GM12878 (cell line): ENCODE results near the gene SCN8A. TPM values are rescaled to one million over a fixed set of nuclear protein-coding genes. Genes with fewer than 3 reads are reported as not detected.

Experiments
- ATAC-seq: fragments of 200-7000 bp; cut with Tn5 transposase; 3 replicates; pipeline ENCODE4 v1.9.1; 2020; ENCODE audit warnings: mild to moderate bottlenecking, moderate library complexity
- BruUV-seq: library from RNA; stranded (reverse); fragments of 400-500 nt; replicated peaks from 2 replicates; lab custom pipeline; 2021; lab: Mats Ljungman, UMichigan
- CTCF ChIA-PET: fragments of 300-600 bp; sonication (Branson Sonifier 250); formaldehyde crosslinking; extraction: SDS; loops from one replicate; lab custom pipeline; 2021; ENCODE audit warnings: inconsistent platforms; lab: Yijun Ruan, JAX
- POLR2A ChIA-PET: fragments of 350-600 bp; formaldehyde crosslinking; extraction: SDS; loops from one replicate; lab custom pipeline; 2021; ENCODE audit warnings: inconsistent platforms; lab: Charles Lee
- RAD21 ChIA-PET: fragments of 300-600 bp; sonication (Branson Sonifier 250); formaldehyde crosslinking; loops from one replicate; lab custom pipeline; 2023; ENCODE audit warnings: antibody characterized with exemption; ENCODE audit not compliant: unreplicated experiment; lab: Charles Lee
- SMC1A ChIA-PET: fragments of 300-600 bp; sonication (Branson Sonifier 250); formaldehyde crosslinking; loops from one replicate; lab custom pipeline; 2023; ENCODE audit not compliant: unreplicated experiment, uncharacterized antibody; lab: Charles Lee
- DNase-seq: peaks from one replicate; pipeline ENCODE4 v3.0.0-alpha.2; 2011; ENCODE audit warnings: low read depth, low spot score
- FAIRE-seq: peaks from 3 replicates; lab custom pipeline; 2011; peaks lifted over from hg19 to GRCh38; lab: Jason Lieb, UNC
- H2AFZ ChIP-seq: 2 replicates; pipeline ENCODE4 v1.6.0; 2011; ENCODE audit warnings: low read depth, low read length, control low read depth; ENCODE audit not compliant: control insufficient read depth
- H3K27ac ChIP-seq: 2 replicates; pipeline ENCODE4 v1.5.1; 2011; ENCODE audit warnings: control low read depth; ENCODE audit not compliant: control insufficient read depth, insufficient read depth
- H3K27me3 ChIP-seq, 2 experiments: replicated peaks in 1 of 2; 2 replicates each; pipeline versions ENCODE4 v1.6.0 to v1.6.1; 2011; ENCODE audit warnings: low read length in 1 of 2; ENCODE audit not compliant: control insufficient read depth in 2 of 2, insufficient read depth in 2 of 2
- H3K36me3 ChIP-seq, 2 experiments: 2 replicates each; pipeline ENCODE4 v1.5.1; 2011; ENCODE audit warnings: low read length in 1 of 2; ENCODE audit not compliant: control insufficient read depth in 2 of 2, insufficient read depth in 2 of 2
- H3K4me1 ChIP-seq: 2 replicates; pipeline ENCODE4 v1.6.1; 2011; ENCODE audit warnings: mild to moderate bottlenecking, low read length, moderate library complexity, mixed read lengths; ENCODE audit not compliant: control insufficient read depth, insufficient read depth
- H3K4me2 ChIP-seq: 2 replicates; pipeline ENCODE4 v1.6.0; 2011; ENCODE audit warnings: control low read depth; ENCODE audit not compliant: control insufficient read depth, insufficient read depth
- H3K4me3 ChIP-seq: fragments of 200-600 bp; sonication (generic); 2 replicates; pipeline ENCODE4 v1.5.1; 2016
- H3K79me2 ChIP-seq: 2 replicates; pipeline ENCODE4 v1.6.0; 2011; ENCODE audit warnings: low read length; ENCODE audit not compliant: control insufficient read depth, insufficient read depth
- H3K9ac ChIP-seq: 2 replicates; pipeline ENCODE4 v1.8.0; 2011; ENCODE audit warnings: low read length, control low read depth, mixed read lengths; ENCODE audit not compliant: control insufficient read depth, insufficient read depth
- H3K9me3 ChIP-seq: replicated peaks from 3 replicates; pipeline ENCODE4 v1.5.1; 2011; ENCODE audit warnings: mild to moderate bottlenecking, low read length; ENCODE audit not compliant: control insufficient read depth, insufficient read depth
- H4K20me1 ChIP-seq: 2 replicates; pipeline ENCODE4 v1.6.0; 2011; ENCODE audit not compliant: control insufficient read depth, insufficient read depth
- EGR1 ChIP-seq, 2 experiments: IDR thresholded peaks; 1 replicate in 1 of 2; 2 replicates in 1 of 2; pipeline ENCODE4 v1.6.1; 2011 to 2012; ENCODE audit warnings: low read depth in 2 of 2, low read length in 2 of 2, borderline replicate concordance in 1 of 2, mild to moderate bottlenecking in 1 of 2, moderate library complexity in 1 of 2
- WGBS: methylation state at CpG from one replicate; pipeline ENCODE4 v1.1.6; 2016; ENCODE audit warnings: low lambda C conversion rate; ENCODE audit not compliant: insufficient replicate concordance, insufficient coverage; ENCODE audit errors: missing lambda C conversion rate; 5-methylcytosine and 5-hydroxymethylcytosine counted together
- in situ Hi-C: fragments of 300-500 bp; cut with MboI; formaldehyde crosslinking; loops from 9 replicates; pipeline ENCODE4 v1.14.3; 2018; ENCODE audit warnings: mixed read lengths
- intact Hi-C: fragments of 100-400 bp; cut with micrococcal nuclease; formaldehyde crosslinking; loops from one replicate; pipeline ENCODE4 v1.14.2; 2022; ENCODE audit not compliant: unreplicated experiment
- polyA plus RNA-seq, 11 experiments: library from polyadenylated mRNA; depleted of rRNA in 4 of 11; unstranded in 6 of 11; stranded (reverse) in 5 of 11; fragments of >200 nt; fragmentation: Nextera tagmentation in 4 of 11; fragmentation: Illumina TruSeq in 1 of 11; extraction: Ambion mirVana in 4 of 11; extraction: Trizol in 1 of 11; gene quantifications; 1 replicate in 1 of 11; 2 replicates in 10 of 11; pipeline versions ENCODE4 v1.2.1 to v1.2.3, GENCODE V29; 2011 to 2016; ENCODE audit warnings: inconsistent platforms in 2 of 11, missing spikeins in 2 of 11, low read depth in 1 of 11
- total RNA-seq, 4 experiments: library from RNA; depleted of rRNA in 3 of 4; stranded (reverse); fragments of >200 nt in 3 of 4; fragmentation: Illumina TruSeq in 1 of 4; extraction: Trizol in 1 of 4; gene quantifications; 2 replicates each; pipeline versions ENCODE4 v1.2.1 to v1.2.3, GENCODE V29; 2013 to 2021
- TF ChIP-seq, protein P1 (sequence below): fragments of 450-650 bp; IDR thresholded peaks from 2 replicates; pipeline ENCODE4 v1.6.1; 2016; ENCODE audit warnings: mild to moderate bottlenecking
- TF ChIP-seq, protein P2 (sequence below): IDR thresholded peaks from 2 replicates; pipeline ENCODE4 v1.6.1; 2011; ENCODE audit warnings: low read depth, mild to moderate bottlenecking, low read length, moderate library complexity, borderline replicate concordance; ENCODE audit errors: extremely low read depth

The SCN8A gene
- total and polyA plus RNA-seq, 10 of the 15 experiments (the other 5 are each of a cell fraction or from before 2014, with no cell fraction given), result 0.02 to 0.23 (median 0.06) TPM; not detected in 2

DNA sequence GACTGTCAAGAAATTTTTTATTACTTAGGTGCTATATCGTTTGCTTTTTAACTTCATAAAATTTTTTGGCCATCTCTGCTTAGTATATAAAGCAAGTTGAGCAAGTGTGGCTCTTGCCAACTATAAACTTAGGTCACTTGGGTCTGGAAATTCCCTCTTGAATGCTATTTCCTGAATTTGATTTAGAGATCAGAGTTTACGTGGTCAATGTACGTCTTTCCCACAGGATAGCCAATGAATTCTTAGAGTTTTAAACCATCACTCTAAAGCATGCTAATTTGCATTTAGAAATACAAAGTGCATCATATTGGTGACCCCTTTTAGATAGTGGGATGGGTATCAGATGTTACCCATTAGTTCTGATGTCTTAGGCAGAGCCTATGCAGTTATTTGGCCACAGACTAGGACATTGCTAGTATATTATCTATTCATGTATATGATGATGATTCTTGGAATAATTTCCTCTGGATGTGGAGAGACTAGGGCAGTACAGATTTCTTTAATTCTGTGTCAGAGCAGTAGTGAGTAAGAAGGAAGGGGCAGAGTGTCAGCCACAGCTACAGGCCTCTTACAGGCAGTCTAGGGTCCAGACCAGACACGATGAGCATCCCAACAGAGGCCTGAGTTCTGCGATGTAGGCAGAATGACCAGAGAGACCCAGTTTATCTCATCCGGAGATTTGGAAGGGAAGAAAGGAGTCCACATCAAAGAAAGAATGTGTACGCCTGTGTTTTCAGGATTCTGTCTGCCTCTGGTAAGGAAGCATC, 30.3 kb downstream of the SCN8A start:
- Histone ChIP-seq H3K36me3 (no peaks in the 10 kb centered on the region), H4K20me1 (no peaks in the 10 kb centered on the region), H3K4me1 (no peaks in the 10 kb centered on the region), H3K4me3 (no peak overlapping the region), H3K4me2 (no peak overlapping the region), H3K9me3 (no peaks in the 10 kb centered on the region), H2AFZ (no peak overlapping the region), H3K79me2 (no peaks in the 10 kb centered on the region), H3K9ac (no peak overlapping the region), H3K27ac (no peak overlapping the region), H3K27me3 (0 out of 4 replicates have a peak, but pooled peaks cover 0 to 4% of the 10 kb centered on the region in 2 experiments)
- no peak for TF ChIP-seq EGR1 (IDR thresholded peaks at IDR 0.05; ENCODE audit: borderline replicate concordance in 1 of 2, low read depth in 2 of 2, low read length in 2 of 2)
- in situ Hi-C loops, result no loop called here
- 25% methylated on average over 7 of the region's 7 CpGs for WGBS
- ChIA-PET POLR2A (no interaction called here), RAD21 (no interaction called here), SMC1A (no interaction called here), CTCF (no interaction called here)
- intact Hi-C loops, result no loop called here
- no TSS peak for BruUV-seq
- FAIRE-seq (no peak), DNase-seq (no peak), ATAC-seq (no peak)

DNA sequence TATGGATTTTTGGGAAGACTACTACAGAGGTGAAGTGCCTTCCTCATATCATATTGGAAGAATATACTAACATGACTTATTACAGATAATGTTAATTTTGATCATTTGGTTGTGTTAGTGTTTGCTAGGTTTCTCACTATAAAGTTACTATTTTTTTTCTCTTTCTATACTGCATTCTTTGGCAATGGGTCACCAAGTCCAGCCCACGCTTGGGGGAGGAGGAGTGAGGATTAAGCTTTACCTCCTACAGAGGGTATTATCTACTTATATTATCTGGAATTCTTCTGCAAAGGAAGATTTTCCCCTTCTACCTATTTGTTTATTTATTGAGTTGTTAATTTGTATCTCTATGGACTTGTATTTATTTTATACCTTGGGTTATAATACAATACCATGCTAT, 31.5 kb downstream of the SCN8A start:
- Histone ChIP-seq H3K9me3 (no peaks in the 10 kb centered on the region), H3K4me3 (no peak overlapping the region), H3K36me3 (no peaks in the 10 kb centered on the region), H3K4me1 (no peaks in the 10 kb centered on the region), H3K4me2 (no peak overlapping the region), H3K27me3 (0 out of 4 replicates have a peak, but pooled peaks cover 0 to 4% of the 10 kb centered on the region in 2 experiments), H4K20me1 (no peaks in the 10 kb centered on the region), H3K9ac (no peak overlapping the region), H2AFZ (no peak overlapping the region), H3K79me2 (no peaks in the 10 kb centered on the region), H3K27ac (no peak overlapping the region)
- intact Hi-C loops, result no loop called here
- ChIA-PET SMC1A (no interaction called here), CTCF (no interaction called here), POLR2A (no interaction called here), RAD21 (no interaction called here)
- BruUV-seq, result no TSS peak
- TF ChIP-seq, protein P1, sequence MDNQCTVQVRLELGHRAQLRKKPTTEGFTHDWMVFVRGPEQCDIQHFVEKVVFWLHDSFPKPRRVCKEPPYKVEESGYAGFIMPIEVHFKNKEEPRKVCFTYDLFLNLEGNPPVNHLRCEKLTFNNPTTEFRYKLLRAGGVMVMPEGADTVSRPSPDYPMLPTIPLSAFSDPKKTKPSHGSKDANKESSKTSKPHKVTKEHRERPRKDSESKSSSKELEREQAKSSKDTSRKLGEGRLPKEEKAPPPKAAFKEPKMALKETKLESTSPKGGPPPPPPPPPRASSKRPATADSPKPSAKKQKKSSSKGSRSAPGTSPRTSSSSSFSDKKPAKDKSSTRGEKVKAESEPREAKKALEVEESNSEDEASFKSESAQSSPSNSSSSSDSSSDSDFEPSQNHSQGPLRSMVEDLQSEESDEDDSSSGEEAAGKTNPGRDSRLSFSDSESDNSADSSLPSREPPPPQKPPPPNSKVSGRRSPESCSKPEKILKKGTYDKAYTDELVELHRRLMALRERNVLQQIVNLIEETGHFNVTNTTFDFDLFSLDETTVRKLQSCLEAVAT, result no peak
- TF ChIP-seq, protein P2, sequence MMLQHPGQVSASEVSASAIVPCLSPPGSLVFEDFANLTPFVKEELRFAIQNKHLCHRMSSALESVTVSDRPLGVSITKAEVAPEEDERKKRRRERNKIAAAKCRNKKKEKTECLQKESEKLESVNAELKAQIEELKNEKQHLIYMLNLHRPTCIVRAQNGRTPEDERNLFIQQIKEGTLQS, result no peak
- in situ Hi-C loops, result no loop called here
- FAIRE-seq (no peak), DNase-seq (no peak), ATAC-seq (no peak)
- WGBS, result 15% methylated on average over 1 of the region's 1 CpG
